Activated CD8-positive, alpha-beta memory T cell treated with anti-CD3 and anti-CD28 coated beads, Interleukin-2, amount 10 ng/mL, durations not matched to agents 7 days and 5 days (primary cell): ENCODE measurements around the gene ALPL. TPM values are rescaled to one million over a fixed set of nuclear protein-coding genes. Genes with fewer than 3 reads are reported as not detected.

Source experiments
- ATAC-seq: fragments of 150-1000 bp; cut with Tn5 transposase; one replicate; pipeline ENCODE4 v1.10.0; 2021; ENCODE audit warnings: moderate library complexity
- CTCF ChIA-PET: fragments of 350-600 bp; sonication (Branson Sonifier 250); formaldehyde crosslinking; loops from one replicate; lab custom pipeline; 2021; ENCODE audit warnings: antibody characterized with exemption; lab: Charles Lee
- DNase-seq: peaks from one replicate; pipeline ENCODE4 v3.0.0-alpha.2; 2020
- H3K27ac Mint-ChIP-seq: one replicate; pipeline ENCODE4 v1.8.0; 2021; ENCODE audit warnings: mild to moderate bottlenecking, mixed read lengths
- H3K27me3 Mint-ChIP-seq: one replicate; pipeline ENCODE4 v1.8.0; 2021; ENCODE audit warnings: mixed read lengths
- H3K36me3 Mint-ChIP-seq: one replicate; pipeline ENCODE4 v1.8.0; 2021; ENCODE audit warnings: mild to moderate bottlenecking, mixed read lengths
- H3K4me1 Mint-ChIP-seq: one replicate; pipeline ENCODE4 v1.8.0; 2021; ENCODE audit warnings: mixed read lengths
- H3K4me3 Mint-ChIP-seq: one replicate; pipeline ENCODE4 v1.8.0; 2021; ENCODE audit warnings: mild to moderate bottlenecking, moderate library complexity, mixed read lengths
- H3K9me3 Mint-ChIP-seq: one replicate; pipeline ENCODE4 v1.8.0; 2022; ENCODE audit warnings: low read depth, mixed read lengths
- total RNA-seq, 2 experiments: library from RNA; stranded (reverse); gene quantifications; one replicate each; pipeline ENCODE4 v1.2.3, GENCODE V29; 2021

Gene ALPL
- total RNA-seq, 2 experiments from 2014 or later: not detected

DNA sequence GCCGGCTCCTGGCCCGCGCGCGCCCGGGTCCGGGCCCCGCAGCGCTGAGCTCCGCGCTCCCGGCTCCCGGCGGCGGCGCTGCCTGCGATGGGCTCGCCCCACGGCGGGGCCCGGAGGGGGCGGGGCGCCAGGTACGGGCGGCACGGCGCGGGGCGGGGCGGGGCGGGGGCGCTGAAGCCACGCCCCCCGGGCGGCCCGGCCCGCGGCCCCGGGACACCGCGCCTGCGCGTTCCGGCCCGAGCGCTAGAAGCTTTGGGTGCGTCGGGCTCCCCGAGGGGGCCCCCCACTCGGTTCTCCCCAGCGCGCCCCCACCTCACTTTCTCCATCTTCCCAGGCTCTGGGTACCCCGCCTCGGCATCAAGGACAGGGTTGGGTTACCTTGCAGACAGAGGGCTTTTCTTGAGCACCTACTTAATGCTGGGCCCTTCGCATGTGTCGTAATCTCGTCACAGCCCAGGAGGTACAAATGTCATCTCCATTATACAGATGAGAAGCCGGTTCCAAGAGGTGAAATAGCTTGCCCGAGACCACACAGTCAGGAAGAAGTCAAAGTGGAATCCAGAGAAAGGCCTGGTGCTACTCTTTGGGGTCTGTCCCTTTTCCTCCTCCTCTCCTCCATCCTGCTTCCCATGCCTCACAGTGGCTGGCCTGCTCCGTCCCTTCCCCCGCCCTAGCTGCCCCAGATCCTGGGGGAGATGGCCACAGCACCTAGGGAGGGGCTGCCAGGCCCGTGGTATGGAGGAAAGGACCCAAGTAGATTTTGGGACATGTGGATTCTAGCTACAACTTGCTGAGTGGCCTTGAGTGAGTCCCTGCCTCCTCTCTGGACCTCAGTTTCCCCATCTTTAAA, 113.5 kb downstream of the ALPL start:
- peaks cover 20% of the 10 kb centered on the region for H3K27me3 Mint-ChIP-seq
- peak overlapping the region; percentile 49 for H3K4me3 Mint-ChIP-seq
- CTCF ChIA-PET: interaction anchor here (1.1 to 1.6 kb wide), 3 partner anchors 16 to 390 kb away, joined by 3 to 4 read pairs (median 3); no protein-coding TSS in a partner anchor
- ATAC-seq: peak; percentile 85
- no peaks in the 10 kb centered on the region for H3K9me3 Mint-ChIP-seq
- peaks cover 4% of the 10 kb centered on the region for H3K4me1 Mint-ChIP-seq
- peak; percentile 43 for DNase-seq
- H3K36me3 Mint-ChIP-seq: no peaks in the 10 kb centered on the region
- no peak overlapping the region for H3K27ac Mint-ChIP-seq

GRCh38 chr1:21623410-21623961, 114.3 kb downstream of the ALPL start:
- no peak overlapping the region for H3K27ac Mint-ChIP-seq
- H3K27me3 Mint-ChIP-seq: peaks cover 20% of the 10 kb centered on the region
- CTCF ChIA-PET: no interaction called here
- no peaks in the 10 kb centered on the region for H3K36me3 Mint-ChIP-seq
- DNase-seq (no peak), ATAC-seq (no peak)
- H3K9me3 Mint-ChIP-seq: no peaks in the 10 kb centered on the region
- peaks cover 4% of the 10 kb centered on the region for H3K4me1 Mint-ChIP-seq
- H3K4me3 Mint-ChIP-seq: no peak overlapping the region

DNA sequence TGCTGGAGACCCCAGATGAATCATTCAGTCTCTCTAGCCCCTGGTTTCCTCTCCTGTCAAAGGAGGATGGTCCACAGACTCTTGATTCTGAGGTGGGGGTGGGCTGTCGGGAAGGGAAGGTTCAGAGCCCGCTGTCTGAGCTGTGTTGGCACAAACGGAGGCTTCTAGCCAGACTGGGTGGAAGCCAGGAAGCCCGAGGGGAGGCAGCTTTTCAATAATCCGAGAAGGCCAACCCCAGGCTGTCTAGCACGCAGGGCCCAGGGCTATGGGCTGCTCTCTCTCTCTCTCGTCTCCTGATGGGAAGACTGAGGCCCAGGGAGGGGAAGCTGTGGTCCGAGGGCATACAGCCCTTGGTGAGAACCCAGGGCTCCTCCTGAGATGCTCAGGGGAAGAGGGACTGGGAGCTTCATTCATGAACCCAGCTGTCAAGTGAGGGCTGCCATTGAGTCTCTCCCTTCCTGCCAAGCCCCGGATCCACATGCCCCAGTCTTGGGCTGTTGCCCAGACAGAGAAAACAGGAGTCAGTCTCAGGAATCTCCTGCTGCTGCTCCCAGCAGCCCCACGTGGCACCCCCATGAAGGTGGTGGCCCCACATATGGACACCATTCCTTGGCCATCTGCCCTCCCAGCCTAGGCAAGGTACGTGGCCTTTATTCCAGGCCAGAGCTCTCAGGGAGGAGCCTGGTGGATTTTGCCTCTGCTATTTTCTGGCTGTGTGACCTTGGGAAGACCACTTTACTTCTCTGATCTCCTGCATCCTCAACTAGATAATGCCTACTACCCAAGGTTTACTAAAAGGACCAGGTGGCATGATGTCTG, 115.6 kb downstream of the ALPL start:
- H3K4me1 Mint-ChIP-seq: peaks cover 4% of the 10 kb centered on the region
- no peak for DNase-seq
- no peak for ATAC-seq
- H3K27me3 Mint-ChIP-seq: peaks cover 27% of the 10 kb centered on the region
- H3K27ac Mint-ChIP-seq: no peak overlapping the region
- H3K4me3 Mint-ChIP-seq: no peak overlapping the region
- CTCF ChIA-PET: no interaction called here
- H3K36me3 Mint-ChIP-seq: no peaks in the 10 kb centered on the region
- no peaks in the 10 kb centered on the region for H3K9me3 Mint-ChIP-seq

DNA sequence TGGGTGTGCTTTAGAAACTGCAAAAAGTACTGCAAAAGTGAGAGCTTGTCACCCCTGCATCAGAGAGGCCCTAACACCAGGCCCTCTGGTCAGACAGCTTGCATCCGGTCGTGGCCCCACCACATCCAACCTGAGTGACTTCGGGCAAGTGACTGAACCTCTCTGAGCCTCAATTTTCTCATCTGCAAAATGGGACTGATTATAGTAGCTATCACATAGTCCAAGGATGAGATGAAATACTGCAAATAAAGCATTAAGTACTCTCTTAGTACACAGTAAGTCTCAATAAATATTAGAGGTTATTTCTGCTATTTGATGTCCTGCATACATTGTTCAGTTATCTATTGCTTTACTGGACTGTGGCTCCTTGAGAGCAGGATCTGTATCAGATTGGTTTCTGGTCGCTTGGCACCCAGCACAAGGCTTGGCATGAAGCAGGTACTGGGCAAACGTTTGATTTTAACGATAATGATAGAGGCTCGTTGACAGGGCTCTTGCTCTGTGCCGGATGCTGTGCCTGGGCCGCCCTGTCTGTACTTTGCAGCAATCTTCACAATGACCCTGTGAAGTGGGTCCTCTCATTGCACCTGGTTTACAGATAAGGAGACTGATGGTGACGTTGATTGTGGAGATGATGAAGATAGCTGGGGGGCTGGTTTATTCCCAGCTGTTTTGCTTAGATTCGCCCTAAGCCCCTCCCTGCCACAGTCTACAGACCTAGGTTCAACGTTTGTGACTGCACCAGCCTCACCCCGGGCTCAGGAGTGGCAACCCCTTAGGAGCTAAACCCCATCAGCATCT, 116.4 kb downstream of the ALPL start:
- Mint-ChIP-seq H3K27ac (no peak overlapping the region), H3K27me3 (peaks cover 25% of the 10 kb centered on the region), H3K4me1 (peaks cover 4% of the 10 kb centered on the region), H3K9me3 (no peaks in the 10 kb centered on the region), H3K4me3 (no peak overlapping the region), H3K36me3 (no peaks in the 10 kb centered on the region)
- DNase-seq: no peak
- CTCF ChIA-PET: no interaction called here
- no peak for ATAC-seq

DNA sequence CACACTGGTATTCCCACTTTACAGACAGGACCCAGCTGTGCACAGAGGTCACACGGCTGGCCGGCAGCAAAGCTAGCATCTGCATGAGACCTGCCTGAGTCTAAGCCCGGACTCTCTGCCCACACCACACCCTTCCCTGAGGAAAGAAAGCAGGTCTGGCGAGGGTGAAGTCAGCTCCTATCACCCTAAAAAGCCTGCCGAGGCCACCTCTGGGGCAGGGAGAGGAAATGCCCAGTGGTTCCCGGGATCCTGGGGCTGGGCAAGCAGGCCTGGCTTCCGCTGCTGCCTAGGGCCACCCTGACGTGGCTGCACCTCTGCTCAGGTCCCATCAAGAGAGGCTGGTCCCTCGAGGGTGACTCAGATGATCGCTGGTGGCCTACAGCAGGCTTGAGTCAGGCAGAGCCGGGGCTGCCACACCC, 117.7 kb downstream of the ALPL start:
- Mint-ChIP-seq H3K27ac (no peak overlapping the region), H3K9me3 (no peaks in the 10 kb centered on the region), H3K36me3 (no peaks in the 10 kb centered on the region), H3K4me1 (peaks cover 4% of the 10 kb centered on the region), H3K27me3 (peaks cover 14% of the 10 kb centered on the region), H3K4me3 (no peak overlapping the region)
- CTCF ChIA-PET: no interaction called here
- no peak for ATAC-seq
- no peak for DNase-seq

Other genes starting within 250 kb of the ALPL start
- gene ECE1, start 219.0 kb upstream of the ALPL start, total RNA-seq: 10 to 100 TPM; 46.6 to 87.5 TPM
- 1 to 10 TPM; 4.8 to 7.7 TPM for gene NBPF3, start 69.3 kb upstream of the ALPL start, total RNA-seq
- gene RAP1GAP, start 159.9 kb downstream of the ALPL start, total RNA-seq: under 1 TPM; 0.12 to 0.29 TPM